ENCODE data around the gene IRS2.

IRS2 gene

DNA sequence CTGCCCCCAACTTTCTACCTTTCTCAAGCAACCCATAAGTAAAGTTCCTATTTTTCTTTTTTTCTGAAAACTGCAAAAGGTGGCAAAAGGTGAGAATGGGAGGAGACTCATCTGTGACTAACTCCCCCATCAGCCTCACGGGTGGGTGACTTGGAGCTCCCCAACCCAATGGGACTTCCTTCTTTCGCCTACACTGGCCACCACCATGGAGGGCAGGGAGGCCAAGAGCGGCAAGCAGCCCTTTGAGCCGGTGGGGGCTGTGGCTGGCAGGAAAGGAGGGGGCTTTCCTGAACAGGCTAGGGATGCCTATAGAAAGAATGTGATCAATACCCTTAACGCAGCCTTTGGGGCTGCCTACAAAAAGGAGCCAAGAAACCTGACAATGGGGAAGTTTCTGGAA lies 16.5 kb downstream of the IRS2 start:
- Histone ChIP-seq H2AFZ (ENCODE audit: low read length) (no peak overlapping the region), H3K36me3 (ENCODE audit: insufficient read depth, low read length) (no peaks in the 10 kb centered on the region), H3K4me3 (ENCODE audit: low read length, poor library complexity, severe bottlenecking) (no peak overlapping the region), H3K27me3 (ENCODE audit: insufficient read depth, low read length, poor library complexity, severe bottlenecking) (no peaks in the 10 kb centered on the region), H3F3A (ENCODE audit: low read depth) (no peaks in the 10 kb centered on the region), H3K4me1 (ENCODE audit: insufficient read depth, low read length, poor library complexity, severe bottlenecking) (peaks cover 2% of the 10 kb centered on the region), H3K4me2 (ENCODE audit: low read depth, low read length, poor library complexity, severe bottlenecking) (no peak overlapping the region), H3K9ac (ENCODE audit: low read depth, low read length, poor library complexity, severe bottlenecking) (no peak overlapping the region), H3K79me2 (ENCODE audit: insufficient read depth, low read length) (no peaks in the 10 kb centered on the region), H3K9me2 (replicated peaks; ENCODE audit: low read depth, low read length) (no peaks in the 10 kb centered on the region), H4K20me1 (ENCODE audit: insufficient read depth, low read length, poor library complexity, severe bottlenecking) (no peaks in the 10 kb centered on the region), H3K9me3 (ENCODE audit: insufficient read depth, low read depth, low read length) (no peaks in the 10 kb centered on the region)
- TF ChIP-seq EZH2phosphoT487 (IDR thresholded peaks at IDR 0.05; ENCODE audit: borderline replicate concordance): no peak
- TF ChIP-seq, protein P1, sequence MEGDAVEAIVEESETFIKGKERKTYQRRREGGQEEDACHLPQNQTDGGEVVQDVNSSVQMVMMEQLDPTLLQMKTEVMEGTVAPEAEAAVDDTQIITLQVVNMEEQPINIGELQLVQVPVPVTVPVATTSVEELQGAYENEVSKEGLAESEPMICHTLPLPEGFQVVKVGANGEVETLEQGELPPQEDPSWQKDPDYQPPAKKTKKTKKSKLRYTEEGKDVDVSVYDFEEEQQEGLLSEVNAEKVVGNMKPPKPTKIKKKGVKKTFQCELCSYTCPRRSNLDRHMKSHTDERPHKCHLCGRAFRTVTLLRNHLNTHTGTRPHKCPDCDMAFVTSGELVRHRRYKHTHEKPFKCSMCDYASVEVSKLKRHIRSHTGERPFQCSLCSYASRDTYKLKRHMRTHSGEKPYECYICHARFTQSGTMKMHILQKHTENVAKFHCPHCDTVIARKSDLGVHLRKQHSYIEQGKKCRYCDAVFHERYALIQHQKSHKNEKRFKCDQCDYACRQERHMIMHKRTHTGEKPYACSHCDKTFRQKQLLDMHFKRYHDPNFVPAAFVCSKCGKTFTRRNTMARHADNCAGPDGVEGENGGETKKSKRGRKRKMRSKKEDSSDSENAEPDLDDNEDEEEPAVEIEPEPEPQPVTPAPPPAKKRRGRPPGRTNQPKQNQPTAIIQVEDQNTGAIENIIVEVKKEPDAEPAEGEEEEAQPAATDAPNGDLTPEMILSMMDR (conservative IDR thresholded peaks at IDR 0.05; ENCODE audit: low read length): no peak

DNA sequence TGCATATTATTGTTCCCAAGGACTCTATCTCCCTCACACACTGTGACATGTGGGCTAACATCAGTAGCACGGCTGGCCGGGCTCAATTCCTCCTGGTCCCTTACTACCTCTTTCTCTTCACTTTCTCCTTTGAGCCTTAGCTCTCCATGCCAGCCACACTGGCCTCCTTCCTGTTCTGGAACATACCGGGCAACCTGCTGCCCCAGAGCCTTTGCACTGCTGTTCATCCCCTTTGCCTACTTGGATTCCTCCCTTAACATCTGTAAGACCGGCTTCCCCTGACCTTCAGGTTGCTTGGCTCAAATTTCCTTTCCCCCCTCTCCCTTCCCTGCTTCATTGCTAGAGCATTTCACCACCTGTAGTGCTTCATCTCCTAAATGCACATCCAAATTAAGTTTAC lies 17.1 kb downstream of the IRS2 start:
- no peak for TF ChIP-seq EZH2phosphoT487 (IDR thresholded peaks at IDR 0.05; ENCODE audit: borderline replicate concordance)
- TF ChIP-seq, protein P1 (conservative IDR thresholded peaks at IDR 0.05; ENCODE audit: low read length): no peak
- no peak overlapping the region for H2AFZ ChIP-seq (ENCODE audit: low read length)
- H3K27me3 ChIP-seq (ENCODE audit: insufficient read depth, low read length, poor library complexity, severe bottlenecking): no peaks in the 10 kb centered on the region
- no peaks in the 10 kb centered on the region for H3K9me3 ChIP-seq (ENCODE audit: insufficient read depth, low read depth, low read length)
- H3F3A ChIP-seq (ENCODE audit: low read depth): no peaks in the 10 kb centered on the region
- H3K79me2 ChIP-seq (ENCODE audit: insufficient read depth, low read length): no peaks in the 10 kb centered on the region
- peaks cover 7% of the 10 kb centered on the region for H3K4me1 ChIP-seq (ENCODE audit: insufficient read depth, low read length, poor library complexity, severe bottlenecking)
- no peak overlapping the region for H3K4me3 ChIP-seq (ENCODE audit: low read length, poor library complexity, severe bottlenecking)
- H3K9me2 ChIP-seq (replicated peaks; ENCODE audit: low read depth, low read length): no peaks in the 10 kb centered on the region
- no peaks in the 10 kb centered on the region for H4K20me1 ChIP-seq (ENCODE audit: insufficient read depth, low read length, poor library complexity, severe bottlenecking)
- no peak overlapping the region for H3K9ac ChIP-seq (ENCODE audit: low read depth, low read length, poor library complexity, severe bottlenecking)
- H3K36me3 ChIP-seq (ENCODE audit: insufficient read depth, low read length): no peaks in the 10 kb centered on the region
- H3K4me2 ChIP-seq (ENCODE audit: low read depth, low read length, poor library complexity, severe bottlenecking): no peak overlapping the region

DNA sequence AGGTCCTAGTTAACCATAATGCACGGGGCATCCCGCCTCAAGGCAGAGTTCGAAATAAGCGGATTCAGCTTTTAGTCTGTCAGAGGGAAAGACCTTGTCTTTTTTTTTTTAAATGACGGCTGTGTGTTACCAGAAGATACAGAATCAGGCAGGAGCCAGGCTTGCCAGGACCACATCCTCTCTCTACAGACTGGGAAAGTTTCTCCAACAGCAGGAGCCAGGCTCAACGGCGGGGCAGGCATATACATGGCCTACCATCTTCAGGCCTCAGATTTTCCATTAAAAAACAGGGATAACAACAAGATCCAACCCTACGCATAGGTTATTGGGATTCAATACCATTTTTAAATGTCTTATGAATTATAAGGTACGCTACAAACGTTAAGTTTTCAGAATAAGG lies 17.8 kb downstream of the IRS2 start:
- Histone ChIP-seq H2AFZ (ENCODE audit: low read length) (no peak overlapping the region), H3K36me3 (ENCODE audit: insufficient read depth, low read length) (no peaks in the 10 kb centered on the region), H3K9me3 (ENCODE audit: insufficient read depth, low read depth, low read length) (no peaks in the 10 kb centered on the region), H3K4me2 (ENCODE audit: low read depth, low read length, poor library complexity, severe bottlenecking) (no peak overlapping the region), H3K79me2 (ENCODE audit: insufficient read depth, low read length) (no peaks in the 10 kb centered on the region), H4K20me1 (ENCODE audit: insufficient read depth, low read length, poor library complexity, severe bottlenecking) (no peaks in the 10 kb centered on the region), H3K4me3 (ENCODE audit: low read length, poor library complexity, severe bottlenecking) (no peak overlapping the region), H3F3A (ENCODE audit: low read depth) (no peaks in the 10 kb centered on the region), H3K4me1 (ENCODE audit: insufficient read depth, low read length, poor library complexity, severe bottlenecking) (peaks cover 13% of the 10 kb centered on the region), H3K9ac (ENCODE audit: low read depth, low read length, poor library complexity, severe bottlenecking) (no peak overlapping the region), H3K9me2 (replicated peaks; ENCODE audit: low read depth, low read length) (no peaks in the 10 kb centered on the region), H3K27me3 (ENCODE audit: insufficient read depth, low read length, poor library complexity, severe bottlenecking) (no peaks in the 10 kb centered on the region)
- no peak for TF ChIP-seq EZH2phosphoT487 (IDR thresholded peaks at IDR 0.05; ENCODE audit: borderline replicate concordance)
- TF ChIP-seq, protein P1 (conservative IDR thresholded peaks at IDR 0.05; ENCODE audit: low read length): no peak
